K562 (cell line): ENCODE results near the gene KSR2. TPM values are rescaled to one million over a fixed set of nuclear protein-coding genes. Genes with fewer than 3 reads are reported as not detected.

ENCODE experiments used
- ATAC-seq: fragments of 200-7000 bp; cut with Tn5 transposase; 3 replicates; pipeline ENCODE4 v1.9.1; 2020; ENCODE audit warnings: moderate library complexity
- BruUV-seq: library from RNA; stranded (reverse); fragments of 400-500 nt; replicated peaks from 2 replicates; lab custom pipeline; 2021; lab: Mats Ljungman, UMichigan
- CTCF ChIA-PET: fragments of 300-600 bp; formaldehyde crosslinking; extraction: SDS; loops from one replicate; lab custom pipeline; 2021; ENCODE audit warnings: low intra/inter-chr PET ratio; lab: Yijun Ruan, JAX
- POLR2A ChIA-PET: fragments of 300-600, 350-650 bp; sonication (Branson Sonifier 250); formaldehyde crosslinking; extraction: SDS; loops from one replicate; lab custom pipeline; 2021; ENCODE audit warnings: antibody characterized with exemption, inconsistent platforms; lab: Yijun Ruan, JAX
- DNase-seq, 4 experiments: peaks; one replicate each; pipeline versions ENCODE4 v3.0.0 to v3.0.0-alpha.2; 2011 to 2018; ENCODE audit warnings: low spot score in 3 of 4, mixed read lengths in 3 of 4; ENCODE audit errors: extremely low read depth in 1 of 4
- FAIRE-seq: peaks from 2 replicates; lab custom pipeline; 2011; peaks lifted over from hg19 to GRCh38; lab: Jason Lieb, UNC
- H2AFZ ChIP-seq: 2 replicates; pipeline ENCODE4 v1.6.0; 2011; ENCODE audit warnings: low read depth, low read length, control low read depth, inconsistent platforms
- H3K27ac ChIP-seq: fragments of 200-600 bp; 3 replicates; pipeline ENCODE4 v1.8.0; 2011; ENCODE audit warnings: low read depth, mild to moderate bottlenecking, control low read depth, inconsistent platforms, low read length, moderate library complexity, mixed read lengths; ENCODE audit errors: extremely low read depth
- H3K27me3 ChIP-seq, 2 experiments: fragments of 300-600 bp in 1 of 2; 2 replicates in 1 of 2; 3 replicates in 1 of 2; pipeline versions ENCODE4 v1.6.0 to v1.8.0; 2011; ENCODE audit warnings: inconsistent platforms in 2 of 2, low read length in 2 of 2, mild to moderate bottlenecking in 1 of 2, mixed read lengths in 1 of 2, moderate library complexity in 1 of 2; ENCODE audit not compliant: control insufficient read depth in 2 of 2, insufficient read depth in 2 of 2
- H3K36me3 ChIP-seq: fragments of 300-600 bp; 3 replicates; pipeline ENCODE4 v1.8.0; 2011; ENCODE audit warnings: mild to moderate bottlenecking, low read length, inconsistent platforms; ENCODE audit not compliant: control insufficient read depth, insufficient read depth
- H3K4me1 ChIP-seq, 2 experiments: fragments of 200-600 bp in 1 of 2; replicated peaks in 1 of 2; 2 replicates in 1 of 2; 3 replicates in 1 of 2; pipeline versions ENCODE4 v1.5.1 to v1.8.0; 2011; ENCODE audit warnings: inconsistent platforms in 2 of 2, low read length in 2 of 2, mild to moderate bottlenecking in 1 of 2, mixed read lengths in 1 of 2, moderate library complexity in 1 of 2; ENCODE audit not compliant: control insufficient read depth in 2 of 2, insufficient read depth in 2 of 2
- H3K4me2 ChIP-seq: 2 replicates; pipeline ENCODE4 v1.6.1; 2011; ENCODE audit warnings: low read length, control low read depth, inconsistent platforms, mixed read lengths; ENCODE audit not compliant: insufficient read depth
- H3K4me3 ChIP-seq: fragments of 200-600 bp; sonication (generic), shearing (Covaris generic); 2 replicates; pipeline ENCODE4 v1.5.1; 2016; ENCODE audit warnings: control low read depth, inconsistent platforms
- H3K79me2 ChIP-seq: fragments of 200-600 bp; 3 replicates; pipeline ENCODE4 v1.8.0; 2011; ENCODE audit warnings: low read length, inconsistent platforms; ENCODE audit not compliant: control insufficient read depth, insufficient read depth
- H3K9ac ChIP-seq, 2 experiments: 2 replicates each; pipeline versions ENCODE4 v1.6.0 to v1.6.1; 2011; ENCODE audit warnings: low read depth in 2 of 2, low read length in 2 of 2, control low read depth in 1 of 2, inconsistent platforms in 1 of 2, mild to moderate bottlenecking in 1 of 2, mixed read lengths in 1 of 2; ENCODE audit not compliant: insufficient read depth in 1 of 2
- H3K9me1 ChIP-seq: one replicate; pipeline ENCODE4 v1.6.0; 2011; ENCODE audit warnings: inconsistent platforms, mild to moderate bottlenecking, low read length, moderate library complexity; ENCODE audit not compliant: control insufficient read depth, insufficient read depth
- H3K9me3 ChIP-seq: replicated peaks from 2 replicates; pipeline ENCODE4 v1.5.1; 2011; ENCODE audit warnings: low read depth, low read length, inconsistent platforms; ENCODE audit not compliant: control insufficient read depth, insufficient read depth
- H4K20me1 ChIP-seq: replicated peaks from 2 replicates; pipeline ENCODE4 v1.6.1; 2011; ENCODE audit warnings: low read length, inconsistent platforms, mixed read lengths; ENCODE audit not compliant: control insufficient read depth, insufficient read depth
- ATF1 ChIP-seq, 2 experiments: fragments of 450-650 bp in 1 of 2; IDR thresholded peaks; 2 replicates each; pipeline ENCODE4 v1.6.1; 2016; ENCODE audit warnings: missing compliant biosample characterization in 1 of 2, missing genetic modification characterization in 1 of 2
- CHD1 ChIP-seq: fragments of 200-600 bp; sonication (generic); IDR thresholded peaks from one replicate; pipeline ENCODE4 v1.6.1; 2012; ENCODE audit warnings: mild to moderate bottlenecking, moderate library complexity, low read length, inconsistent platforms
- CREB3L1 ChIP-seq: fragments of 450-650 bp; IDR thresholded peaks from 2 replicates; pipeline ENCODE4 v1.6.1; 2014; ENCODE audit warnings: low read depth, mild to moderate bottlenecking, moderate library complexity, borderline replicate concordance
- CREM ChIP-seq: IDR thresholded peaks from 2 replicates; pipeline ENCODE4 v1.6.1; 2014; ENCODE audit warnings: antibody characterized with exemption, low read depth
- CTCF ChIP-seq, 3 experiments: IDR thresholded peaks in 2 of 3; conservative IDR thresholded peaks in 1 of 3; 2 replicates each; pipeline ENCODE4 v1.5.1; 2011 to 2012; ENCODE audit warnings: low read length in 3 of 3, mild to moderate bottlenecking in 3 of 3, control low read depth in 2 of 3, improper control_type of control experiment in 1 of 3, inconsistent platforms in 1 of 3, low read depth in 1 of 3, mixed read lengths in 1 of 3, moderate library complexity in 1 of 3; ENCODE audit not compliant: insufficient read depth in 2 of 3
- HDAC6 ChIP-seq: IDR thresholded peaks from 2 replicates; pipeline ENCODE4 v1.6.1; 2012; ENCODE audit warnings: low read depth, mild to moderate bottlenecking, control low read depth, inconsistent platforms, low read length, moderate library complexity
- HMG20A ChIP-seq: fragments of 450-650 bp; formaldehyde crosslinking; conservative IDR thresholded peaks from 2 replicates; pipeline ENCODE4 v1.4.0; 2020; ENCODE audit warnings: mild to moderate bottlenecking, mixed read lengths
- PATZ1 ChIP-seq: fragments of 250-450 bp; sonication (Bioruptor Pico); IDR thresholded peaks from 2 replicates; pipeline ENCODE4 v1.5.0; 2020; ENCODE audit warnings: mild to moderate bottlenecking, borderline replicate concordance
- PURB ChIP-seq: sonication (generic); formaldehyde crosslinking; IDR thresholded peaks from 2 replicates; pipeline ENCODE4 v1.9.0; 2021; ENCODE audit warnings: low read depth, mild to moderate bottlenecking, missing genetic modification reagents
- SREBF2 ChIP-seq: sonication (generic); formaldehyde crosslinking; IDR thresholded peaks from 2 replicates; pipeline ENCODE4 v1.4.0; 2020; ENCODE audit warnings: mild to moderate bottlenecking, missing genetic modification reagents
- SRSF1 ChIP-seq: fragments of 200-400 bp; formaldehyde crosslinking; IDR thresholded peaks from 2 replicates; pipeline ENCODE4 v1.6.1; 2017; ENCODE audit warnings: mild to moderate bottlenecking, low read depth, low read length, moderate library complexity
- TAL1 ChIP-seq: fragments of 450-650 bp; IDR thresholded peaks from 2 replicates; pipeline ENCODE4 v1.6.1; 2016; ENCODE audit warnings: mild to moderate bottlenecking
- TBP ChIP-seq: optimal IDR thresholded peaks from 2 replicates; pipeline ENCODE3; 2011; ENCODE audit warnings: low read depth, low read length, improper control_type of control experiment
- TCF7 ChIP-seq: sonication (generic); IDR thresholded peaks from 2 replicates; pipeline ENCODE4 v1.6.1; 2016; ENCODE audit warnings: antibody characterized with exemption, borderline replicate concordance
- ZNF134 ChIP-seq: fragments of 250-450 bp; sonication (Bioruptor Pico); conservative IDR thresholded peaks from 2 replicates; pipeline ENCODE4 v1.4.0; 2020
- WGBS: fragments of 100-300 bp; shearing (Covaris generic); methylation state at CpG from one replicate; pipeline ENCODE4 v1.1.6; 2016; ENCODE audit warnings: low coverage, mixed read lengths; ENCODE audit not compliant: insufficient coverage; ENCODE audit errors: missing lambda C conversion rate; 5-methylcytosine and 5-hydroxymethylcytosine counted together
- in situ Hi-C: fragments of 300-500 bp; cut with MboI; formaldehyde crosslinking; loops from 4 replicates; pipeline ENCODE4 v1.15.0; 2018; ENCODE audit warnings: inconsistent platforms, mixed read lengths
- intact Hi-C: fragments of 100-400 bp; cut with micrococcal nuclease; formaldehyde crosslinking; loops from 2 replicates; pipeline ENCODE4 v1.14.2; 2022
- polyA plus RNA-seq, 8 experiments: library from polyadenylated mRNA; depleted of rRNA in 4 of 8; stranded (reverse) in 5 of 8; unstranded in 3 of 8; fragments of >200 nt; fragmentation: Nextera tagmentation in 2 of 8; fragmentation: Illumina TruSeq in 1 of 8; extraction: Ambion mirVana in 2 of 8; extraction: Trizol in 1 of 8; gene quantifications; 2 replicates each; pipeline versions ENCODE4 v1.2.1 to v1.2.3, GENCODE V29; 2011 to 2014; ENCODE audit warnings: inconsistent platforms in 1 of 8, missing spikeins in 1 of 8
- total RNA-seq, 7 experiments: library from RNA; depleted of rRNA in 6 of 7; stranded (reverse); fragments of >200 nt in 6 of 7; fragmentation: Illumina TruSeq in 2 of 7; extraction: Trizol in 2 of 7; gene quantifications; 2 replicates each; pipeline versions ENCODE4 v1.2.1 to v1.2.3, GENCODE V29; 2011 to 2021; ENCODE audit warnings: low replicate concordance in 1 of 7

KSR2 gene
- total and polyA plus RNA-seq, 9 of the 15 experiments (the other 6 are each of a cell fraction or from before 2014, with no cell fraction given): not detected

GRCh38 chr12:117836999-117837736, 131.6 kb downstream of the KSR2 start (continued):
- TF ChIP-seq CTCF (IDR thresholded peaks at IDR 0.05 in 2 of 3, conservative IDR thresholded peaks at IDR 0.05 in 1 of 3; ENCODE audit: insufficient read depth in 2 of 3, low read depth in 1 of 3, low read length in 3 of 3) (peak; percentile 89 to 98 (median 95)), ZNF134 (CRISPR knock-in tag) (no peak), PURB (no peak), ATF1 (CRISPR knock-in tag; IDR thresholded peaks at IDR 0.05) (no peak), ATF1 (tag; IDR thresholded peaks at IDR 0.05) (peak; percentile 48; the same call in 1 of the 2 replicates), CREM (peak; percentile 74)

- no peaks in the 10 kb centered on the region for H3K4me1 ChIP-seq
- H3K9ac ChIP-seq: no peak overlapping the region
- H4K20me1 ChIP-seq: peaks cover 11% of the 10 kb centered on the region; the same call in 1 of the 2 replicates
- no peaks in the 10 kb centered on the region for H3K9me3 ChIP-seq
- DNase-seq (no peak), FAIRE-seq (no peak), ATAC-seq (no peak)
- CTCF ChIA-PET: interaction anchor here (0.6 to 2.8 kb wide), 5 partner anchors 22 to 598 kb away, joined by 3 to 35 read pairs (median 3); no protein-coding TSS in a partner anchor
- no peak overlapping the region for H3K4me2 ChIP-seq
- WGBS: 3% methylated on average over 9 of the region's 9 CpGs
- POLR2A ChIA-PET: no interaction called here
- H3K27me3 ChIP-seq: peaks cover 0 to 15% of the 10 kb centered on the region in 2 experiments; a peak in 2 of 5 replicates
- no peak overlapping the region for H2AFZ ChIP-seq
- H3K9me1 ChIP-seq: no peaks in the 10 kb centered on the region
- H3K27ac ChIP-seq: no peak overlapping the region
- intact Hi-C loops: loop anchor here (5.0 to 10.0 kb wide), 3 partner anchors 242 to 624 kb away; no protein-coding TSS in a partner anchor
- H3K79me2 ChIP-seq: no peaks in the 10 kb centered on the region
- H3K4me3 ChIP-seq: no peak overlapping the region
- BruUV-seq: no TSS peak
- in situ Hi-C loops: loop anchor here (10.0 kb wide), 1 partner anchor 622 kb away; no protein-coding TSS in a partner anchor
- no peaks in the 10 kb centered on the region for H3K36me3 ChIP-seq
- TF ChIP-seq TBP (no peak), HMG20A (CRISPR knock-in tag) (no peak), CHD1 (no peak), TCF7 (no peak), SRSF1 (no peak), PATZ1 (CRISPR knock-in tag) (no peak), HDAC6 (no peak), TAL1 (no peak), SREBF2 (no peak), CREB3L1 (no peak)
Observed at GRCh38 chr12:117836476-117836875, 132.3 kb downstream of the KSR2 start.
